Activated CD4-positive, alpha-beta T cell treated with anti-CD3 and anti-CD28 coated beads for 24 hours (primary cell): Measurements from ENCODE around the gene KCNE2.
"Not testable (repeated sequence)": the region's sequence is repeated elsewhere in the genome, so short reads cannot be mapped to it uniquely, and the experiment has no call there.

ENCODE experiments used
- DNase-seq, 2 donors: peaks; one replicate each; pipeline ENCODE4 v3.0.0-alpha.2; 2020; ENCODE audit warnings: low read depth in 2 of 2

KCNE2 gene

DNA sequence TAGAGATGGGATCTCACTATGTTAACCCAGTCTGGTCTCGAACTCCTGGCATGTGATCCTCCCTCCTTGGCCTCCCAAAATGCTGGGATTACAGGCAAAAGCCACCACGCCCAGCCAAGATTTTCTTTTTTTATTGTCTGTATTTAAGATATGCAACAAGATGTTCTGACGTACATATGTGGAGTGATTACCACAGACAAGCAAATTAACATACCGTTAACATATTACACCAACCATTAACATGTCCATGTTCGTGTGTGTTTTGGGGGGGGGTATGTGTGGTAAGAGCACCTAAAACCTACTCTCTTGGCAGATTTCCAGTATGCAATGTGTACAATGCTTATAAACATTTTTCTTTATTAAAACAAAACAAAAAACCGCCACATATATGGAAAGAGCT is 10.6 kb upstream of the KCNE2 start:
- DNase-seq: no peak

DNA sequence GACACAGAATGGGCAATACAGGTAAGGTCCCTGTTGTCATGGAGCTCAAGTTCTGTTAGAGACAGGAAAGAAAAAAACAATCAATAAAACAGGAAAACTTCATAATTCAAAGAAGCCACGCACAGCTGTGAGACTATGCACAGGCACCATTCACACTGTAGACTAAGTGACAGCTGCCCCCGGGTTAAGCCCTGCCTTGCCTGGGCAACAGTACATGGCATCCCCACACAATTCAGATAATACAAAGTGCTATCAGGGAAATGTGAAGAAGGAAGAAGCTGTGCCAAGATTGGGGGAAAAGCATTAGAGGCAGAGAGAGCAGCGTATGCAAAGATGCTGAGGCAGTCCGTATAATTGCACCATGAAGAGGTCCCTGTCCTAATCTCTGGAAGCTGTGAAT is 9.0 kb upstream of the KCNE2 start:
- no peak for DNase-seq

DNA sequence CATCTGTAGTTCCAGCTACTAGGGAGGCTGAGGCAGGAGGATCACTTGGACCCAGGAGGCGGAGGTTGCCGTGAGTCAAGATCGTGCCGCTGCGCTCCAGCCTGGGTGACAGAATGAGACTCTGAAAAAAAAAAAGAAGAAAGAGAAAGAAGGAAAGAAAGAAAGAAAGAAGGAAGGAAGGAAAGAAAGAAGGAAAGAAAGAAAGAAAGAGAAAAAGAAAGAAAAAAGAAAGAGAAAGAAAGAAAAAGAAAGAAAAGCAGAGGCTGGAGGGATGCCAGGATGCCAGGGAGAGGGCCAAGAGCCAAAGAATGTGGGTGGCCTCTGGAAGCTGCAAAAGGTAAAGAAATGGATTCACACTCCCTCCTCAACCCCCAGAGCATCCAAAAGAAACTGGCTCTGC is 8.2 kb upstream of the KCNE2 start:
- DNase-seq: no peak

DNA sequence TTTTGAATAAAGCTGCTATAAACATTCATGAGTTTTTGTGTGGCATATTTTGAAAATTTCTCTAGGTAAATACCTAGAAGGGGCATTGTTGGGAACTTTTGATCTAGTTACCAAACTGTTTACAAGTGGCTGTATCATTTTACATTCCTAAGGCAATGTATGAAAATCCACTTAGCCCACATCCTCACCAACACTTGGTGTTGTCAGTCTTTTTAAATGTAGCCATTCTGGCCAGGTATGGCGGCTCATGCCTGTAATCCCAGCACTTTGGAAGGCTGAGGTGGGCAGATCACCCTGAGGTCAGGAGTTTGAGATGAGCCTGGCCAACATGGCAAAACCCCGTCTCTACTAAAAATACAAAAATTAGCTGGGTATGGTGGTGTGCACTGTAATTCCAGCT is 5.9 kb upstream of the KCNE2 start:
- DNase-seq: no peak

DNA sequence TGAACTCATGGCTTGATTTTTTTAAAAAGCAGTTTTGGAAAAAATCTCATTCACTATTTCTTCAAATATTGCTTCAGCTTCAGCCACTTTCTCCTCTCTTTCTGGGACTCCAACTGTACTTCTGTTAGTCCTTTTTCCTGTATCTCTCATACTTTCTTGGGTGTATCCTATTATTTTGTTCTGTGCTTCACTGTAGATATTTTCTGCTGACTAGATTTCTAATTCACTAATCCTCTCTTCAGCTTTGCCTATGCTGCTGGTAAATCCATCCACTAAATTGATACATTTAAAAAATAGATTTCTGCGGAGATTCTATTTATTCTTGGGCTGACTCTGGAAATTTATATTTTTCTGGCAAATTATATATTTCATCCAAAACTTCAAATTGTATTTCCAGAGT is 4.9 kb upstream of the KCNE2 start:
- no peak for DNase-seq

DNA sequence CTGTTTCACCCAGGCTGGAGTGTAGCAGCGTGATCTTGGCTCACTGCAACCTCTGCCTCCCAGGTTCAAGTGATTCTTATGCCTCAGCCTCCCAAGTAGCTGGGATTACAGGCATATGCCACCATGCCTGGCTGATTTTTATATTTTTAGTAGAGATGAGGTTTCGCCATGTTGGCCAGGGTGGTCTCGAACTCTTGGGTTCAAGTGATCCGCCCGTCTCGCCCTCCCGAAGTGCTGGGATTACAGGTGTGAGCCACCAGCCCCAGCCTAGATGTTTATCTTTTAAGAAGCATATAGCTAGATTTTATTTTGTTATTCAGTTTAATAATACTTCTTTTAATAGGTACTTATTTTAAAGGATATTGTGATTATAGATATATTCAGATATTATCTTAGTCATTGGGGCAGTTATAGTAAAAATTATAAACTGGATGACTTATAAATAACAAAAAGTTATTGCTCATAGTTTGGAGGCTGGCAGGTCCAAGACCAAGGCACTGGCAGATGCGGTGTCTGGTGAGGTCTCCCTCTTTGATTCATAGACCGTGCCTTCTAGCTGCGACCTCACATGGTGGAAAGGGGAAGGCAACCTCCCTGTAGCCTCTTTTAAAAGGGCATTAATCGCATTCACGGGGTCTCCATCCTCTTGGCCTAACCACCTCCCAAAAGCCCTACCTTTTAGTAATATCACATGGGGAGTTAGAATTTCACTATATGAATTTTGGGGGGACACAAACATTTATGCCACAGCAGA is 3.1 kb upstream of the KCNE2 start:
- no peak for DNase-seq

DNA sequence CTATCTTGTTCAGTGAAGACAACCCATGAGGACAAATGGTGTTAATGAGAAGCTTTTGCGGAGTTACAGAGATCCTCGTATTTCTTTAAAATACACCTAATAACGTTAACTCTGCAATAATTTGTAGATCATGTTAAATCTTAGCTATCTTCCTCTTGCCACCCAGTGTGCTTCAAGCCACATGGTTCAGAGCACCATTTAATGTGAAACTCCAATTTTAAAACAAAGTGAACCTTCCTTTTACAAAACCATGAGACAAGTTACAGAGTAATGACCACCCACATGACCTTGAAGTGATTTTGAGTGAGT is 1.7 kb upstream of the KCNE2 start:
- no peak for DNase-seq

DNA sequence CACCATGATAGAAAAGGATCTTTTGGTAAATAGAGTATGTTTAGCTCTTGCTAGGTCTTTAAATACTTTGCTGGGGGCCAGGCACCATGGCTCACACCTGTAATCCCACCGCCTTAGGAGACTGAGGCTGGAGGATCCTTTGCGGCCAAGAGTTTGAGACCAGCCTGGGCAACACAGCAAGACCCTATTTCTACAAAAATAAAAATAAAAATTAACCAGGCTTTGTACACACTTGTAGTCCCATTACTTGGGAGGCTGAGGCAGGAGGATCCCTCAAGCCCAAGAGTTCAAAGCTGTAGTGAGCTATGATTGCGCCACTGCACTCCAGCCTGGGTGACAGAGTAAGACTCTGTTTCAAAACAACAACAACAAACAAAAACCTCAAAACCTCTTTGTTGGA is 1.1 kb upstream of the KCNE2 start:
- DNase-seq: no peak

DNA sequence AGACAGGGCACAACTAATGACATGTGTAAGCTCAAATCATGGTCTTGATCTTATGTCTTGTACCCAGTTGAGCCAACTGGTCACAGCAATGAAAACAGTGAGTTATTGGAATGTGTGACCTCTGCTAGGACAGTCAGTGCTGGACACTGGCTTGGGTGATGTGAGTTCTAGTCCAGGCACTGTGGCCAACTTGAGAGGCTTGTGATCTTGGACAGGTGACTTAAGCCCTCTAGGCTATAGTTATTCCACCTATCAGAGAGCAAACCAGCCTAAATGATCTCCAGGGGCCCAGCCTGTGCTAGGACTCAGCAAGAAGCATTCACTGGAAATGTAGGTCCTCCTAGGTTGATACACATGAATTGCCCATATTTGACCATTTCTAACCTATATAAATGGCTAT is 1.1 kb downstream of the KCNE2 start:
- DNase-seq: no peak

DNA sequence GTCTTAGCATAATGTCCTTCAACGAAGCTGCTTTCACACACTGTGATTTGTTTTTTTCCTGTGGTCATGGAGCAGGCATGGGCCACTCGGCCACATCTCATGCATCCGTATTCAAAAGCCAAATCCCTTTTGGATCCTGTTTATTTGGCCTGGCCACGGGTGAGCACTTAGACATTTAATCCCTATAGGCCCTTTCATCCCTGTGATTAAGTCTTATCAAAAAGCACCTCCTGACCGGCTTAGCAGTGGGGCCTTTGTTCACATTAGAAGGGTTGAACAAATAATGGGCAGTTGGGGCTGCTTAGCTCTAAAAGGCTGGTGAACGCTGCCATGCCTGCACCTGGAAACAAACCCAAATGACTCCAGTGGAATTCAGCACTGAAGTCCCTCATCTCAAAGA is 2.0 kb downstream of the KCNE2 start:
- no peak for DNase-seq

DNA sequence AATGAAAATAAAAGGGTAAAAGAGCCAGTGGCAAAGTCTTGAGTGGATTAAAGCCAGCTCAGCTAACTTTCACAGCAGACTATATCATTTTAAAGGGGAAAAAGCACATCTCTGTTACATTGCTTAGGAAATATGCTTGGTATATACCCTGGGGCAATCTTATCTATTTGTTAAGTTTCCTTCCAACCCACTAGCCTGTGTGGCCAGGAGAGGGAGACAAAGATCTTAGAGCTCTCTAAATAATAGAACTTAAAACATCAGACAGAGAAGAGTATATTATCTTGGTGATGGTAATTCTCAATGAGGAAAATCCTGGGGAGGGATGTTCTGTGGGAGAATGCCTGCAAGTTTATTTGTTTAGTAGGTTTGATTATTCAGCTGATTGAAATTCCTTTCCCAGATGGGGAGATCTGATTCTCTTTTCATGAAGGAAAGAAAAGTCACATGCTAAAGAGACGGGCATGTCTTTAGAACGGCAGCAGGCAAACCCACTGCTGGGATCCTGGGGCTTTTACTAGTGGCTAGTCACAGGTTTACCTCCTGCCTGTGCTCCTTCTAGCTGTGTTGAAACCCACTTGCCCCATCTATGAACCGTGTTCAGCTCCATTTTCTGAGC is 3.6 kb downstream of the KCNE2 start:
- no peak for DNase-seq

DNA sequence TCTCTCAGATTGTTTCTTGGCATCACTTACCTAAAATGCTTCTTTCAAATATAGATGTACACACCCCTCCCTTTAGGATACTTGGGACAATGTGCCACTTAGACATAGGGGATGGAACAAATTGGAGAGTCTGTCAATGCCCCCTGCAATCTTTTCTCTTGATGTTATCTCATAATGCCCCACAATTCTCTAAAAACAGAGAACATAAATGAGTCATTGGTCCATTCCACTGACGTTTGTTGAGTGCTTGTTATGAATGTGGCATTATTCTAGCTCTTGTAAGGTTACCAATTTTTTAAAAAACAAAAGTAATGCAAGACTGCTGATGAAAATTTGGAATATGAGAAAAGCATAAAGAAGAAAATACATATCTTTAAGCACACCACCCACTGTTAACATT is 5.9 kb downstream of the KCNE2 start:
- no peak for DNase-seq

DNA sequence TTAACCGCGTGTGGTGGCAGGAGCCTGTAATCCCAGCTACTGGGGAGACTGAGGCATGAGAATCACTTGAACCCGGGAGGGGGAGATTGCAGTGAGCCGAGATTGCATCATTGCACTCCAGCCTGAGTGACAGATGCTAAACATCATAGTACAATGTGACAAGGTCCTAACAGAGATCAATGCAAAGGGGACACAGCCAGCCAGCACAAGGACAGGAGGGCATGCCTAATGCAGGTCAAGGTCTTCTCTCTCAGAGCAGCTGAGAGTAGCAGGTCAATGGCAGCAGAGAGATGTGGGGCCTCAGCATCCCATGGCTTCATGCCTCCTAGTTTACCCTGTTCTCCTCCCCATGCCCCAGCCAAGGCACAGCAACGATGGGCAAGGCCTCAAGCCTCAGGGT is 8.5 kb downstream of the KCNE2 start:
- no peak for DNase-seq

DNA sequence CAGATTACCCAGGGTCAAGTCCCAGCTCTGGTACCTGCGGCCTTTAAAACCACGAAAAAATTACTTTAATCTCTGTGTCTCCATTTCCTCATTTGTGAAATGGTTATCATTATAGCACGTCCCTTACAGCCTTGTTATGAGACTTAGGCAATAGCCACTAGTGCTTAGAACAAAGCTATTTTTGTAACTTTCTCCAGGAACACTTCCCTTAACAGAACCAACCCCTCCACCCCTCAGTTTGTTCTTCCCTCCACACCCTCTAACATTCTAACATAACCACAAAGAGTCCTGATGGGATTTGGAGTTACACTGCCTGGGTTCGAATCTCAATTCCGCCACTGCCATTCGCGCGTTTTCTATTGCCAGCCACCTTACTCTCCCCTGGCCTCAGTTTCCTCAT is 10.7 kb downstream of the KCNE2 start:
- DNase-seq: not testable (repeated sequence)

DNA sequence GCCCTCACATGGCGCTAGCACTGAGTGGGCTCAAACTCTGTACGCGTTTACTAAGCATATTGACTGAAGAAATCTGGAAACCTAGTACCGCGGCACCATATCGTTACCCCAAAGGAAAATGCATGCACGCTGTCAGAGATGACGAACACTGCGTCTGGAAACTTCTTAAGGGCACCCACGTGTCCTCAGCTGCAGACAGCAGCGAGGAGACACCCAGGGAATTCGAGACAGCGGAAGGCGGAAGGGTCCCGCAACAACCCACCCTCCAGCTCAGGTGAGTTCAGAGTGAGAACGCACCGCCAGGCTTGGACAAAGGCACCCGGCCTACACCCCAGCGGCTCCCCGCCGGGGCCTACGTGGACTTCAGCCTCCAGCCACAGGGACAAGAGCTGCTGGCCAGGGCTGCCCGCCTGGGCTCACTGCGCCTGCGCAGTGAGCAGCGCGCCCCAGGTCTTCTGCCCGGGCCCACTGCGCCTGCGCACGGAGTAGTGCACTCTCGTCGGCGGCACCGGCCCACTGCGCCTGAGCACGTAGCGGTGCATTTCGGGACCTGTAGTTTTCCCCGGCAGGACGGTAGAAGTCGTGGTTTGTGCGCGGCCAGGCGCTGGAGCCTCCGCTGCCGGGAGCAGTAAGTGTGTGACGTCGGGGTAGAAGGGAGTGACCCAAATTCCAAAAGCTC is 11.3 kb downstream of the KCNE2 start, which contains the start of gene SMIM11:
Gene SMIM11, plus strand, starts transcription at position 568 of the 679 bp plus-strand sequence. CDS start 3,998 bp downstream, outside the sequence.
- DNase-seq: not testable (repeated sequence)

DNA sequence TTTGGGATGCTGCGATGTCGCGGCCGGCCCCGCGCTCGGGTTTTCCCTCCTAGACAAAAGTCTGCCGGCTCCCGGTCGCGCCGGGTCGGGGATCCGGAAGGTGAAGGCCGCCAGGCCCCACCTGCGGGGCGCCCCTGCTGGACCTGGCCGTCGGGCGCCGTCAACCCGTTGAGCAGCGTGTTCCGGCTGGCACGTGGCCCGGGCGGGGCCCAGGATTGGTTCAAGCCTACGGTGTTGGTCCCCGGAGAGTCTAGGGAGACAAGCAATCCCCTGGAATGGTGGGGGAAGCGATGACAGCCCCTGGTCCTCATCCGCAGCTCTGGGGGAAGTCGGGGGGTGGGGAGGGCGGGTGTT is 11.8 kb downstream of the KCNE2 start:
- not testable (repeated sequence) for DNase-seq

DNA sequence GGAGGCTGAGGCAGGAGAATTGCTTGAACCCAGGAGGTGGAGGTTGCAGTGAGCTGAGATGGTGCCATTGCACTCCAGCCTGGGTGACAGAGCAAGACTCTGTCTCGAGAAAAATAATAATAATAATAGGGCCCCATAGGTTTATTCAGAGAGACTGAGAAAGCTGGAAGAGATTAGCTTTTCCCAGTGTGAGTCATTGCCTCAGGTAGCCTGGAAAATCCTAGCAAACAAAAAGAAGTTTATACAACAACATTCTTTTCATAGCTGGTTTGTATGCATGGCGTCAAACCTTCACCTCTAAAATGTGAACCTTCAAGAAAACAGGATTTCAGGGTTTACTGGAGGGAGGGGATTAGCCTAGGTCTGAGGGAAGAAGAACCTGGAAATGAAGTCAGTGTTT is 19.3 kb downstream of the KCNE2 start:
- not testable (repeated sequence) for DNase-seq

DNA sequence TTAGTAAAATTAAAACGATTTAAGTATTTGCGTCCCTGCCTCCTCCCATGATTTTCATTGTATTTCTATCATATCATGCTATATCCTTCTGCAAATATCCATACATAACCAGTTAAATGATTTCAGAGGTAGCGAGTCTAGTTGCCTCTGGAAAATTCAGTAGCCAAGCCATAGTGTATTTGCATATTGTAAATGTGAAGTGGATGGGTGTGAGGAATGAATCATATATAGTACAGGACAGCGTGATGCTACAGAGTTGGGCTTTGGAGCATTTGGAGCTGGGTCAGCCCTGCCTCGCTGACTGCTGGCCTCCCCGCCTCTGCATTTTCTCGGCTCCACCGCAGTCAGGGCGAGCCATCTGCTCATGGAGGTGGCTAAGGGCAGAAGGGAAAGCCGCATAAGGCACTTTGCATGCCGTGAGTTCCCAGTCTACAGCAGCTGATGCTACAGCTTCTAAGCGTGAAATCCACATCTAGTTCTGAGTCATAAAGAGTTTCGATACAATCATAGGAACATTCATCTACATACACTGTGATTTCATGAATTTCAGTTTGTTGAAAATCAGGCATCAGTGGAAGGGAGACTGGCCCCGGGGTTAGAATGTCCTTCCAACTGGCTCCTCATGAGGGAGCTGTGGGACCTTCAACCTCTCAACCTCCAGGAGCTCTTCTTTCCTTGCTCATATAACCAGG is 20.1 kb downstream of the KCNE2 start:
- not testable (repeated sequence) for DNase-seq

DNA sequence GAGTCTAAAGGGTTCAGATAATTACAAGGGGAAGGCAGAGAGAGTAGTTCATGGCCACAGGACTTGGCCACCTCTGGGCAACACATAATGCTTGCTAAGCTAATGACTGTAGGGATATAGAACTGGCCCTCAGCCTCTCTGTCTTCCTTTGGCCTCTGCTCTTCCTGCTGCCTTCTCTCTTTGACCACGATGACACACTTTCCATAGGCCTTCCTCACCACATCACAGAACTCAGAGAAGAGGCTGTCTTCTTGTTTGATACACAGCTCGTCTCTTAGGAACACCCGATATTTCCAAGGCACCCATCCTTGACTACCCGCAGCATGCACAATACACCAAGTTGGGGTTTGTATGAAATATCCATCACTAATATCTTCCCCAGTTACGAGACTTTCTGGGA is 36.7 kb downstream of the KCNE2 start:
- DNase-seq: not testable (repeated sequence)

DNA sequence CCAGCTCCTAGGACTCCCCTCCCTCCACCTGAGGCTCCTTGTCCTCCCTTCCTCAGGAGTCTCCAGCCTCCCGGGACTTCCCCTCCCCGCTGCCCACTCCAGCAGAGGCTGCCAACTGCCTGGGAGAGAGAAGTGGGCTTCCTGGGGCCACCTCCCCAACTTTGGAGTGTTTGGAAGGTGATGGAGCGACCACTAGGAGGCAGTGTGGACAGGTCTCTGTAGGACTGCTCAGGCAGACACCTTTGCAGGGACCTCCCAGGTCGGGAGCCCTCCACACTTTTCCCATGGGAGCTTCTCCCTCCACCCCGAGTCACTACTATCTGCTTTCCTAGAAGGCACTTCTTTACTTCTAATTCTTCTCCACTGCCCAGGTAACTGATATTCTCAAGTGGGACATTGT is 40.9 kb downstream of the KCNE2 start:
- not testable (repeated sequence) for DNase-seq

DNA sequence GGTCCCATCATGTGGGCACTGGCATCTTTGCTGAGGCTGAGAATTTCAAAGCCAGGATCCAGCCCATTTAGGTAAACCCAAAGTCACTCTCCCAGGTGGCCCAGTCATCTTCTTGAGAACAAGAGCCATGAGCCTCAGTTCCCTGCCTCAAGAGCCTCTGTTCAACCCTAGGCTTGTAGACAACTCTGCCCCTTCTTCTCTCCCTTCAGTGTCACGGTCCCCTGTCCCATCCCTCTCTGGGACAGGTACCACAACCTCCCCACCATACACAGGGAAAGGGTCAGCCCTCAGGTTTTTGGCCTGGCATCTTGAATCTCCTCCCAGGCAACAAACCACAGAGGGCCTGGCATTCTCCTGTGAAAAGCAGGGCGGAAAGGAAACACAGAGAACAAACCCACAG is 41.9 kb downstream of the KCNE2 start:
- not testable (repeated sequence) for DNase-seq

DNA sequence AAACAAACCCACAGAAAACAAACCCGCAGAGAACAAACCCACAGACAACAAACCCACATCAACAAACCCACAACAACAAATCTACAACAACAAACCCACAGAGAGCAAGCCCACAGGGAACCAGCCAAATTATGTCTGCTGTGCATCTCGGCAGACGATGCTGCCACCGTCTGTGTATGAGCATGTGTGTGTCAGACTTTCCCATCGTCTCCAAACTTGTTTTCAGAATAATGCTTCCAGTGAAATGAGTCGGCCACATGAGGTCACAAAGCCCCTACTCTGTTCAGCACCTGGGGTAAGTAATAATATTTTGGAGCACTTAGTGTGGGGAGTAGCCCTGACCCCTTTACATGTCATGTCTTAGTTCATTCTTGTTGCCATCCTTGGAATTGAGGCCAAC is 42.3 kb downstream of the KCNE2 start:
- not testable (repeated sequence) for DNase-seq

DNA sequence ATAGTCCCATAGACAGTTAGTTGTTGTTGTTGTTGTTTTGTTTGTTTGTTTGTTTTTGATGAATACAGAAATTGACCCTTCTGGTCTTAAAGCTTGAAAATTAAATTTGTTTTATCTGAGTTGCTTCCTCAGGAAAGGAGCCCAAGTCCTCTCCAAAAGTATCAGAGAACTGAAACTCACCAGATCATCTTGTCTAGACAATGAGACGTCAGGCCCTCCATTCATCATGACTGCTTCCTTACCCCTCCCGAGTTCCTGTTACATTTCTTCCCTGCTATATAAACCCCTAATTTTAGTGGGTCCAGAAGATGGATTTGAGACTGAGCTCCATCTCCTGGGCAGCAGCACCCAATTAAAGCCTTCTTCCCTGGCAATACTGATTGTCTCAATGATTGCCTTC is 42.9 kb downstream of the KCNE2 start:
- not testable (repeated sequence) for DNase-seq
